MCF 10A (cell line): ENCODE data around the gene LYVE1. TPM values are rescaled to one million over a fixed set of nuclear protein-coding genes. Genes with fewer than 3 reads are reported as not detected.
A peak's percentile ranks its signal among the peaks of the same experiment; 100 is the strongest.
"Not testable (repeated sequence)": the region's sequence is repeated elsewhere in the genome, so short reads cannot be mapped to it uniquely, and the experiment has no call there.

Experiments used
- BruUV-seq: library from RNA; stranded (reverse); fragments of 400-500 nt; replicated peaks from 2 replicates; lab custom pipeline; 2021; lab: Mats Ljungman, UMichigan
- CTCF ChIA-PET: fragments of 300-600 bp; sonication (Branson Sonifier 250); formaldehyde crosslinking; extraction: SDS; loops from one replicate; lab custom pipeline; 2021; ENCODE audit warnings: antibody characterized with exemption, inconsistent platforms; lab: Yijun Ruan, JAX
- POLR2A ChIA-PET: fragments of 300-600, 350-650 bp; sonication (Branson Sonifier 250); formaldehyde crosslinking; extraction: SDS; loops from one replicate; lab custom pipeline; 2020; ENCODE audit warnings: antibody characterized with exemption, inconsistent platforms; lab: Yijun Ruan, JAX
- DNase-seq: peaks from one replicate; pipeline ENCODE4 v3.0.0-alpha.2; 2018; ENCODE audit not compliant: unreplicated experiment
- H3K27ac Mint-ChIP-seq: one replicate; pipeline ENCODE4 v1.8.0; 2022; ENCODE audit warnings: mild to moderate bottlenecking, low read depth, mixed read lengths; ENCODE audit not compliant: unreplicated experiment
- H3K27me3 Mint-ChIP-seq: one replicate; pipeline ENCODE4 v1.8.0; 2022; ENCODE audit warnings: mixed read lengths; ENCODE audit not compliant: insufficient read depth, unreplicated experiment
- H3K36me3 Mint-ChIP-seq: one replicate; pipeline ENCODE4 v1.8.0; 2022; ENCODE audit warnings: mild to moderate bottlenecking, moderate library complexity, mixed read lengths; ENCODE audit not compliant: insufficient read depth, unreplicated experiment
- H3K4me1 Mint-ChIP-seq: one replicate; pipeline ENCODE4 v1.8.0; 2022; ENCODE audit warnings: mixed read lengths; ENCODE audit not compliant: insufficient read depth, unreplicated experiment
- H3K4me3 Mint-ChIP-seq: one replicate; pipeline ENCODE4 v1.8.0; 2022; ENCODE audit warnings: mild to moderate bottlenecking, moderate library complexity, mixed read lengths; ENCODE audit not compliant: unreplicated experiment
- H3K9me3 Mint-ChIP-seq: one replicate; pipeline ENCODE4 v1.8.0; 2022; ENCODE audit warnings: mixed read lengths; ENCODE audit not compliant: unreplicated experiment
- CTCF ChIP-seq: fragments of 200-600 bp; IDR thresholded peaks from one replicate; pipeline ENCODE4 v1.8.0; 2022; ENCODE audit warnings: antibody characterized with exemption, mild to moderate bottlenecking; ENCODE audit not compliant: unreplicated experiment
- intact Hi-C: fragments of 100-400 bp; cut with micrococcal nuclease; formaldehyde crosslinking; loops from 2 replicates; pipeline ENCODE4 v1.14.1; 2022
- total RNA-seq: library from RNA; stranded (reverse); gene quantifications from 2 replicates; pipeline ENCODE4 v1.2.3, GENCODE V29; 2022

Gene LYVE1
- total RNA-seq, 1 experiment from 2014 or later = not detected

- intact Hi-C loops = no loop called here
- H3K4me1 Mint-ChIP-seq = peaks cover 27% of the 10 kb centered on the region
- H3K9me3 Mint-ChIP-seq = no peaks in the 10 kb centered on the region
- ChIA-PET POLR2A (interaction anchor here (1.2 to 3.3 kb wide), 2 partner anchors 59 to 186 kb away, joined by 3 to 17 read pairs; partner anchors contain the start of gene RNF141), CTCF (interaction anchor here (1.2 to 1.4 kb wide), 3 partner anchors 12 to 59 kb away, joined by 3 to 5 read pairs (median 3); partner anchors contain the start of gene RNF141)
- H3K27ac Mint-ChIP-seq = no peak overlapping the region
- no peaks in the 10 kb centered on the region for H3K36me3 Mint-ChIP-seq
- H3K4me3 Mint-ChIP-seq = no peak overlapping the region
- H3K27me3 Mint-ChIP-seq = no peaks in the 10 kb centered on the region
- TF ChIP-seq CTCF = no peak
- no TSS peak for BruUV-seq
- peak; percentile 7 for DNase-seq
These were observed 31.1 kb upstream of the LYVE1 start for GRCh38 chr11:10599388-10600175.

- intact Hi-C loops = no loop called here
- BruUV-seq = no TSS peak
- Mint-ChIP-seq H3K9me3 (no peaks in the 10 kb centered on the region), H3K36me3 (no peaks in the 10 kb centered on the region), H3K27me3 (no peaks in the 10 kb centered on the region), H3K4me1 (peaks cover 29% of the 10 kb centered on the region), H3K27ac (no peak overlapping the region), H3K4me3 (no peak overlapping the region)
- no peak for TF ChIP-seq CTCF
- ChIA-PET POLR2A (interaction anchor here (1.2 to 3.3 kb wide), 2 partner anchors 58 to 185 kb away, joined by 3 to 17 read pairs; partner anchors contain the start of gene RNF141), CTCF (interaction anchor here (0.6 to 1.4 kb wide), 4 partner anchors 11 to 58 kb away, joined by 3 to 5 read pairs (median 3); partner anchors contain the start of gene RNF141)
- DNase-seq = no peak
These were observed 30.4 kb upstream of the LYVE1 start for GRCh38 chr11:10598816-10599215.

- ChIA-PET POLR2A (interaction anchor here (3.3 kb wide), 1 partner anchor 57 kb away, joined by 17 read pairs; the partner anchor contains the start of gene RNF141), CTCF (no interaction called here)
- no peak overlapping the region for H3K4me3 Mint-ChIP-seq
- TF ChIP-seq CTCF = no peak
- DNase-seq = no peak
- BruUV-seq = no TSS peak
- peaks cover 30% of the 10 kb centered on the region for H3K4me1 Mint-ChIP-seq
- H3K36me3 Mint-ChIP-seq = no peaks in the 10 kb centered on the region
- no peak overlapping the region for H3K27ac Mint-ChIP-seq
- H3K9me3 Mint-ChIP-seq = no peaks in the 10 kb centered on the region
- H3K27me3 Mint-ChIP-seq = no peaks in the 10 kb centered on the region
- intact Hi-C loops = no loop called here
These were observed 29.4 kb upstream of the LYVE1 start for GRCh38 chr11:10597877-10598351.

GRCh38 chr11:10595840-10596239, 27.4 kb upstream of the LYVE1 start:
- CTCF ChIA-PET = interaction anchor here (1.5 to 2.0 kb wide), 2 partner anchors 8 to 59 kb away, joined by 3 to 9 read pairs; no protein-coding TSS in a partner anchor
- POLR2A ChIA-PET = interaction anchor here (0.7 to 2.6 kb wide), 11 partner anchors 9 to 213 kb away, joined by 3 to 20 read pairs (median 4); partner anchors contain the start of genes EIF4G2 and RNF141
- H3K4me3 Mint-ChIP-seq, H3K9me3 Mint-ChIP-seq, intact Hi-C loops, DNase-seq, BruUV-seq, H3K27me3 Mint-ChIP-seq, H3K36me3 Mint-ChIP-seq, H3K27ac Mint-ChIP-seq: not testable (repeated sequence)
- peaks cover 44% of the 10 kb centered on the region for H3K4me1 Mint-ChIP-seq
